OCI-LY3 (cell line): ENCODE measurements around the gene TACC2.

ENCODE experiments used
- H2AFZ ChIP-seq: fragments of 200-600, 300-600 bp; shearing (Covaris generic); 2 replicates; pipeline ENCODE4 v1.6.0; 2014; ENCODE audit warnings: antibody characterized with exemption, low read depth, low read length
- H3K27ac ChIP-seq: fragments of 200-600, 300-600 bp; sonication (generic); 2 replicates; pipeline ENCODE4 v1.5.1; 2014; ENCODE audit warnings: mild to moderate bottlenecking, low read length, moderate library complexity, mixed read lengths
- H3K27me3 ChIP-seq: fragments of 200-600, 300-600 bp; sonication (generic); 2 replicates; pipeline ENCODE4 v1.6.1; 2014; ENCODE audit warnings: low read depth, low read length, mixed read lengths
- H3K36me3 ChIP-seq: fragments of 200-600, 300-600 bp; sonication (generic); replicated peaks from 2 replicates; pipeline ENCODE3; 2014; ENCODE audit warnings: low read depth, low read length, mixed read lengths
- H3K4me1 ChIP-seq: fragments of 300-600, 200-600 bp; sonication (generic); 2 replicates; pipeline ENCODE4 v1.6.1; 2014; ENCODE audit warnings: low read length, mixed read lengths
- H3K4me2 ChIP-seq: fragments of 200-600, 300-600 bp; sonication (generic); 2 replicates; pipeline ENCODE4 v1.6.1; 2014; ENCODE audit warnings: low read length, mixed read lengths
- H3K4me3 ChIP-seq: fragments of 300-600, 200-600 bp; sonication (generic); 2 replicates; pipeline ENCODE4 v1.5.1; 2014; ENCODE audit warnings: antibody characterized with exemption, mild to moderate bottlenecking, low read length, moderate library complexity
- H3K79me2 ChIP-seq: fragments of 300-600, 200-600 bp; shearing (Covaris generic); 2 replicates; pipeline ENCODE4 v1.6.1; 2014; ENCODE audit warnings: mild to moderate bottlenecking, low read length, mixed read lengths
- H3K9ac ChIP-seq: fragments of 300-600, 200-600 bp; shearing (Covaris generic); 2 replicates; pipeline ENCODE4 v1.6.0; 2014; ENCODE audit warnings: mild to moderate bottlenecking, low read length, moderate library complexity
- H3K9me3 ChIP-seq: fragments of 200-600, 300-600 bp; shearing (Covaris generic); 2 replicates; pipeline ENCODE4 v1.6.1; 2014; ENCODE audit warnings: low read length, mixed read lengths; ENCODE audit not compliant: insufficient read depth
- H4K20me1 ChIP-seq: fragments of 200-600, 300-600 bp; sonication (generic); 2 replicates; pipeline ENCODE4 v1.6.1; 2016; ENCODE audit warnings: low read length, mixed read lengths; ENCODE audit not compliant: insufficient read depth
- CTCF ChIP-seq: fragments of 200-600, 300-600 bp; sonication (generic); IDR thresholded peaks from 2 replicates; pipeline ENCODE4 v1.5.1; 2014; ENCODE audit warnings: antibody characterized with exemption, low read length, low read depth
- EZH2phosphoT487 ChIP-seq: fragments of 200-600 bp; shearing (Covaris generic); IDR thresholded peaks from 2 replicates; pipeline ENCODE4 v1.6.1; 2018; ENCODE audit warnings: antibody characterized with exemption, mixed run types, low read depth

Gene TACC2

GRCh38 chr10:122229666-122230065, 240.7 kb downstream of the TACC2 start:
- H4K20me1 ChIP-seq: no peaks in the 10 kb centered on the region
- H3K4me2 ChIP-seq: no peak overlapping the region
- no peaks in the 10 kb centered on the region for H3K36me3 ChIP-seq
- H3K27ac ChIP-seq: no peak overlapping the region
- no peaks in the 10 kb centered on the region for H3K9me3 ChIP-seq
- no peak overlapping the region for H3K9ac ChIP-seq
- no peak overlapping the region for H2AFZ ChIP-seq
- H3K79me2 ChIP-seq: no peaks in the 10 kb centered on the region
- TF ChIP-seq CTCF (no peak), EZH2phosphoT487 (no peak)
- H3K4me3 ChIP-seq: no peak overlapping the region
- no peaks in the 10 kb centered on the region for H3K4me1 ChIP-seq
- no peaks in the 10 kb centered on the region for H3K27me3 ChIP-seq

GRCh38 chr10:122230222-122230621, 241.3 kb downstream of the TACC2 start:
- H3K4me3 ChIP-seq: no peak overlapping the region

GRCh38 chr10:122232769-122233168, 243.8 kb downstream of the TACC2 start:
- H3K9me3 ChIP-seq: no peaks in the 10 kb centered on the region
- no peak overlapping the region for H3K9ac ChIP-seq
- no peaks in the 10 kb centered on the region for H3K79me2 ChIP-seq
- H4K20me1 ChIP-seq: no peaks in the 10 kb centered on the region
- no peak for TF ChIP-seq CTCF
- no peak for TF ChIP-seq EZH2phosphoT487
- no peak overlapping the region for H3K4me3 ChIP-seq
- H2AFZ ChIP-seq: no peak overlapping the region
- no peak overlapping the region for H3K4me2 ChIP-seq
- H3K4me1 ChIP-seq: no peaks in the 10 kb centered on the region
- no peak overlapping the region for H3K27ac ChIP-seq
- no peaks in the 10 kb centered on the region for H3K36me3 ChIP-seq
- no peaks in the 10 kb centered on the region for H3K27me3 ChIP-seq

More at GRCh38 chr10:122230222-122230621, 241.3 kb downstream of the TACC2 start:
- Histone ChIP-seq H3K9ac (no peak overlapping the region), H3K27me3 (no peaks in the 10 kb centered on the region), H2AFZ (no peak overlapping the region), H3K79me2 (no peaks in the 10 kb centered on the region), H4K20me1 (no peaks in the 10 kb centered on the region), H3K4me1 (no peaks in the 10 kb centered on the region), H3K9me3 (no peaks in the 10 kb centered on the region), H3K27ac (no peak overlapping the region), H3K36me3 (no peaks in the 10 kb centered on the region), H3K4me2 (no peak overlapping the region)
- TF ChIP-seq EZH2phosphoT487 (no peak), CTCF (no peak)

GRCh38 chr10:122233857-122234348, 244.9 kb downstream of the TACC2 start:
- Histone ChIP-seq H3K4me1 (no peaks in the 10 kb centered on the region), H3K27ac (no peak overlapping the region), H3K9ac (no peak overlapping the region), H3K9me3 (no peaks in the 10 kb centered on the region), H3K36me3 (no peaks in the 10 kb centered on the region), H3K4me3 (no peak overlapping the region), H2AFZ (no peak overlapping the region), H3K4me2 (no peak overlapping the region), H3K79me2 (no peaks in the 10 kb centered on the region), H4K20me1 (no peaks in the 10 kb centered on the region), H3K27me3 (no peaks in the 10 kb centered on the region)
- TF ChIP-seq EZH2phosphoT487 (no peak), CTCF (no peak)
